HG02938 (cell line): ENCODE measurements around the gene CYP11A1.

Experiments
- ATAC-seq: cut with Tn5 transposase; IDR thresholded peaks from one replicate; pipeline ENCODE4 v1.9.1; 2021; ENCODE audit warnings: mild to moderate bottlenecking, moderate library complexity; ENCODE audit not compliant: unreplicated experiment

CYP11A1 gene

GRCh38 chr15:74389241-74390048, 22.0 kb upstream of the CYP11A1 start:
- ATAC-seq = no peak

- ATAC-seq = no peak
Observed at GRCh38 chr15:74388363-74388951, 21.0 kb upstream of the CYP11A1 start.

GRCh38 chr15:74387621-74388362, 20.3 kb upstream of the CYP11A1 start:
- no peak for ATAC-seq

- ATAC-seq = no peak
Observed at GRCh38 chr15:74387141-74387541, 19.7 kb upstream of the CYP11A1 start.

GRCh38 chr15:74386496-74387140, 19.2 kb upstream of the CYP11A1 start:
- no peak for ATAC-seq

- ATAC-seq = no peak
Observed at GRCh38 chr15:74385733-74386132, 18.3 kb upstream of the CYP11A1 start.

GRCh38 chr15:74384881-74385643, 17.6 kb upstream of the CYP11A1 start:
- peak; percentile 67 for ATAC-seq

- ATAC-seq = no peak
Observed at GRCh38 chr15:74384566-74384880, 17.1 kb upstream of the CYP11A1 start.

GRCh38 chr15:74383695-74384565, 16.5 kb upstream of the CYP11A1 start:
- peak; percentile 44 for ATAC-seq

GRCh38 chr15:74383286-74383685, 15.8 kb upstream of the CYP11A1 start:
- ATAC-seq = peak; percentile 3

- ATAC-seq = no peak
Observed at GRCh38 chr15:74382004-74382816, 14.8 kb upstream of the CYP11A1 start.

GRCh38 chr15:74381481-74381880, 14.0 kb upstream of the CYP11A1 start:
- ATAC-seq = no peak

GRCh38 chr15:74381190-74381453, 13.7 kb upstream of the CYP11A1 start:
- ATAC-seq = no peak

- no peak for ATAC-seq
Observed at GRCh38 chr15:74380361-74381189, 13.1 kb upstream of the CYP11A1 start.

- no peak for ATAC-seq
Observed at GRCh38 chr15:74378848-74379247, 11.4 kb upstream of the CYP11A1 start.

GRCh38 chr15:74377831-74378766, 10.7 kb upstream of the CYP11A1 start:
- ATAC-seq = no peak
